ENCODE results near the gene RBM20.

- TF ChIP-seq CTCF (optimal IDR thresholded peaks at IDR 0.05 in 1 of 3, IDR thresholded peaks at IDR 0.05 in 1 of 3, conservative IDR thresholded peaks at IDR 0.05 in 1 of 3; ENCODE audit: extremely low read depth in 1 of 3, insufficient read depth in 2 of 3, low read length in 3 of 3) (no peak), EZH2 (IDR thresholded peaks at IDR 0.05; ENCODE audit: low read length) (no peak)
Observed at GRCh38 chr10:110770243-110770642, 126.1 kb downstream of the RBM20 start.

All from keratinocyte (primary cell).